Progenitor cell of endocrine pancreas (in vitro differentiated cells): ENCODE measurements around the gene PDCD10. TPM values are rescaled to one million over a fixed set of nuclear protein-coding genes. Genes with fewer than 3 reads are reported as not detected.

Experiments
- DNase-seq: peaks from one replicate; pipeline ENCODE4 v3.0.0; 2021; ENCODE audit warnings: low spot score; ENCODE audit not compliant: unreplicated experiment
- H3K27ac Mint-ChIP-seq: 2 replicates; pipeline ENCODE4 v1.8.0; 2021; ENCODE audit warnings: mild to moderate bottlenecking, moderate library complexity, mixed read lengths
- H3K27me3 Mint-ChIP-seq: 2 replicates; pipeline ENCODE4 v1.8.0; 2021; ENCODE audit warnings: mixed read lengths
- H3K36me3 Mint-ChIP-seq: 2 replicates; pipeline ENCODE4 v1.8.0; 2022; ENCODE audit warnings: mixed read lengths; ENCODE audit not compliant: insufficient read depth
- H3K4me1 Mint-ChIP-seq: 2 replicates; pipeline ENCODE4 v1.8.0; 2021; ENCODE audit warnings: low read depth, mixed read lengths
- H3K4me3 Mint-ChIP-seq: 2 replicates; pipeline ENCODE4 v1.8.0; 2021; ENCODE audit warnings: low read depth, mild to moderate bottlenecking, moderate library complexity, mixed read lengths
- H3K9me3 Mint-ChIP-seq: 2 replicates; pipeline ENCODE4 v1.8.0; 2021; ENCODE audit warnings: low read depth, mixed read lengths
- total RNA-seq: library from RNA; stranded (reverse); gene quantifications from 2 replicates; pipeline ENCODE4 v1.2.1, GENCODE V29; 2021
- TF ChIP-seq, protein P1 (sequence below): fragments of 200-600 bp; sonication (generic); IDR thresholded peaks from one replicate; pipeline ENCODE4 v1.5.0; 2021; ENCODE audit warnings: antibody characterized with exemption, mild to moderate bottlenecking; ENCODE audit not compliant: unreplicated experiment

PDCD10 gene
- total RNA-seq, 1 donor from 2014 or later, result 45.7 TPM

GRCh38 chr3:167650459-167650858, 84.2 kb downstream of the PDCD10 start:
- Mint-ChIP-seq H3K27ac (no peak overlapping the region), H3K9me3 (peaks cover 4% of the 10 kb centered on the region)
- DNase-seq, result no peak

GRCh38 chr3:167649746-167650145, 84.9 kb downstream of the PDCD10 start:
- Mint-ChIP-seq H3K4me1 (peaks cover 5% of the 10 kb centered on the region), H3K27ac (no peak overlapping the region), H3K27me3 (no peaks in the 10 kb centered on the region), H3K4me3 (no peak overlapping the region), H3K36me3 (peaks cover 2% of the 10 kb centered on the region), H3K9me3 (peaks cover 4% of the 10 kb centered on the region)
- DNase-seq, result no peak
- TF ChIP-seq, protein P1, sequence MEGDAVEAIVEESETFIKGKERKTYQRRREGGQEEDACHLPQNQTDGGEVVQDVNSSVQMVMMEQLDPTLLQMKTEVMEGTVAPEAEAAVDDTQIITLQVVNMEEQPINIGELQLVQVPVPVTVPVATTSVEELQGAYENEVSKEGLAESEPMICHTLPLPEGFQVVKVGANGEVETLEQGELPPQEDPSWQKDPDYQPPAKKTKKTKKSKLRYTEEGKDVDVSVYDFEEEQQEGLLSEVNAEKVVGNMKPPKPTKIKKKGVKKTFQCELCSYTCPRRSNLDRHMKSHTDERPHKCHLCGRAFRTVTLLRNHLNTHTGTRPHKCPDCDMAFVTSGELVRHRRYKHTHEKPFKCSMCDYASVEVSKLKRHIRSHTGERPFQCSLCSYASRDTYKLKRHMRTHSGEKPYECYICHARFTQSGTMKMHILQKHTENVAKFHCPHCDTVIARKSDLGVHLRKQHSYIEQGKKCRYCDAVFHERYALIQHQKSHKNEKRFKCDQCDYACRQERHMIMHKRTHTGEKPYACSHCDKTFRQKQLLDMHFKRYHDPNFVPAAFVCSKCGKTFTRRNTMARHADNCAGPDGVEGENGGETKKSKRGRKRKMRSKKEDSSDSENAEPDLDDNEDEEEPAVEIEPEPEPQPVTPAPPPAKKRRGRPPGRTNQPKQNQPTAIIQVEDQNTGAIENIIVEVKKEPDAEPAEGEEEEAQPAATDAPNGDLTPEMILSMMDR, result no peak

More at GRCh38 chr3:167650459-167650858, 84.2 kb downstream of the PDCD10 start:
- Mint-ChIP-seq H3K4me3 (no peak overlapping the region), H3K36me3 (peaks cover 2% of the 10 kb centered on the region), H3K27me3 (no peaks in the 10 kb centered on the region), H3K4me1 (peaks cover 5% of the 10 kb centered on the region)
- TF ChIP-seq, protein P1, result no peak

- DNase-seq, result no peak
- Mint-ChIP-seq H3K9me3 (peaks cover 4% of the 10 kb centered on the region), H3K27ac (no peak overlapping the region), H3K27me3 (no peaks in the 10 kb centered on the region), H3K36me3 (peaks cover 2% of the 10 kb centered on the region), H3K4me1 (peaks cover 1% of the 10 kb centered on the region), H3K4me3 (no peak overlapping the region)
- TF ChIP-seq, protein P1, result no peak
Observed at GRCh38 chr3:167644611-167645010, 90.1 kb downstream of the PDCD10 start.

Other genes starting within 250 kb of the PDCD10 start
- 0.43 and 0.91 TPM in 2 replicates for gene WDR49, start 81.0 kb downstream of the PDCD10 start, total RNA-seq
- 10.7 and 11.7 TPM in 2 replicates for gene SERPINI1, start 829 bp upstream of the PDCD10 start, total RNA-seq